GM18502 (cell line): ENCODE measurements around the gene GRM2.

Experiments
- ATAC-seq: cut with Tn5 transposase; IDR thresholded peaks from one replicate; pipeline ENCODE4 v1.9.1; 2021; ENCODE audit warnings: mild to moderate bottlenecking; ENCODE audit not compliant: unreplicated experiment, poor library complexity

The GRM2 gene

GRCh38 chr3:51679777-51680176 lies 27.1 kb upstream of the GRM2 start:
- ATAC-seq, result no peak

DNA sequence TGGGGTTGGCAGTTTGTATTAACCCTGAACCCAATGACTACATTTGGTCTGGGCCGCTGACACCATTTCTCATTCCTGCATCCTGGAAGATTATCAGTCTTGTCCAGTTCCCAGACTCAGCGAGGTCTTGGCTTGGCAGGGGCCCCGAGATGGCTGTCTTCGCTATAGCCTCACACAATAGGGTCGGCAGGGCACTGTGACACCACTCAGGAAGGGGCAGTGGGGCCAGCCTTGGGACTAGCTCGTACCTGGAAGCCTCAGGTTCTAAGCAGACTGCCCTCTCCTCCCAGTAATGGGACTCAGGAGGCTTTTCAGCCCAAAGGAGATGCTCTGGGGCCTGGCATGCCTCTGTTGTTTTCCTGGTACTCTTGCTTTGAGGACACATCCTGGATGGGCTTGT lies 26.7 kb upstream of the GRM2 start:
- ATAC-seq, result no peak

DNA sequence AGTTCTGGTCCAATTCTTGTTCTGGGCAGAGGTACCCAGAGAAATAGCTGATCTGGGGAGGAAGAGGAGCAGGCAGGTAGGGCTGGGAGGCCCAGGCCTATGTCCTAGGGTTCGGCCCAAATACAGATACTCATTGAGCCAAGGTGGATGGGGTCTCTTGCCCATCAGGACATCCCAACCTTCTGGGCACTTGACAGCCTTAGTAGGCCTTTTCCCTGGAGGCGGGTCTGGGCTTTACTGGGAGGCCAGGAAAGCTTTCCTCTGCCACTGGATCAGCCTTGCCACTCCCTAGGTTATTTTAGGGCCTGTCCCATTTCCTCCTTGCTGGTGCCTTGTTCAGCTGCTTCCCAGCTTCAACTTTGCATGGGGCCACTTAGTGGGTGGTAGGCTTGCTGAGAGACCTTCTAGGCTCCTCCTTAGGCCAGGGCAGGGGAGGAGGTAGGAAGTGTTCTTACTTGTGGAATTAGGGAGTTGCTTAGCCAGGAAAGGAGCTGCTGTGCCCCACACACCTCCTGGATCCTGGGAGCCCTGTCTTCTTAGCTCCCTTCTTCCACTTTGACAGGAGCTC lies 26.1 kb upstream of the GRM2 start:
- ATAC-seq, result no peak

DNA sequence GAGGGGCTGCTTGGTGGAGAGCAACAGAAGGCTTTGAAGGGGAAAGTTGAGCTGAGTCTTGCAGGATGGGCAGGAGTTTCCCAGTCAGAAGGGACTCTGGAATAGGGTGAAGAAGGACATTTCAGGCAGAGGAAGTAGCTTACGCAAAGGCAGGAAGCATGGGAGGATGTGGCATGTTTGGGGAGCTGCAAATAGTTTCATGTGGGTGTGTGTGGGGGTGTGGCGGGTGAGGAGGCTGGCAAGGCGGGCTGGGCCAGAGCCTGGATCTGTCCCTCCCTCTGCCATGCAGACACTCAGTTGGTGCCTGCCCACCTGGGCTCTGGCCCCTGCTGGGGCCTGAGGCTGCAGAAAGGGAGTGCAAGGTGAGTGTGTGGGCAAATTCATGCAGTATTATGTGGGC lies 25.4 kb upstream of the GRM2 start:
- ATAC-seq, result no peak

GRCh38 chr3:51682079-51682478 lies 24.8 kb upstream of the GRM2 start:
- ATAC-seq, result peak; percentile 81

GRCh38 chr3:51682526-51682925 lies 24.3 kb upstream of the GRM2 start:
- ATAC-seq, result no peak

- ATAC-seq, result no peak
Measured at GRCh38 chr3:51683566-51683965, 23.3 kb upstream of the GRM2 start.

GRCh38 chr3:51684971-51685751 lies 21.7 kb upstream of the GRM2 start:
- ATAC-seq, result no peak

DNA sequence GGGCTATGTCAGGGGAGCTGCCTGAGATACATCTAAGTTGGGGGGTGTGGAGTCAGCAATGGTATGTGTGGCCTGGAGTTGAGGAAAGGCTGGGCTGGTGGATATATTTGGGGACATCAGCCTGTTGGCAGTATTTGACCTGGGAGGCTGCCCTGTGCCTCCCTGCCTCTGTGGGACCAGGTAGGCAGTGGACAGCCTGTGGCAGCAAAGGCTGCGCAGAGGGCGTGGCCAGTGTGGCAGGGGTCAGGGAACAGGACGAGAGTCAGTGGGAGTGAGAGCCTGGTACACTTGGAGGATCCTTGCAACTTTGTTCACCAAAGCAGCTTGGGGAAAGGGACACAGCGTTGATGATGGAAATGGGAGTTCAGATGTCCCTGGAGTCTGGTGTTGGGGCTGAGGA lies 20.8 kb upstream of the GRM2 start:
- no peak for ATAC-seq

GRCh38 chr3:51686512-51687215 lies 20.2 kb upstream of the GRM2 start:
- peak; percentile 57 for ATAC-seq

- no peak for ATAC-seq
Measured at GRCh38 chr3:51687431-51688205, 19.2 kb upstream of the GRM2 start.

- no peak for ATAC-seq
Measured at GRCh38 chr3:51688206-51688600, 18.7 kb upstream of the GRM2 start.

- no peak for ATAC-seq
Measured at GRCh38 chr3:51691021-51691420, 15.8 kb upstream of the GRM2 start.

- ATAC-seq, result no peak
Measured at GRCh38 chr3:51691949-51692348, 14.9 kb upstream of the GRM2 start.

DNA sequence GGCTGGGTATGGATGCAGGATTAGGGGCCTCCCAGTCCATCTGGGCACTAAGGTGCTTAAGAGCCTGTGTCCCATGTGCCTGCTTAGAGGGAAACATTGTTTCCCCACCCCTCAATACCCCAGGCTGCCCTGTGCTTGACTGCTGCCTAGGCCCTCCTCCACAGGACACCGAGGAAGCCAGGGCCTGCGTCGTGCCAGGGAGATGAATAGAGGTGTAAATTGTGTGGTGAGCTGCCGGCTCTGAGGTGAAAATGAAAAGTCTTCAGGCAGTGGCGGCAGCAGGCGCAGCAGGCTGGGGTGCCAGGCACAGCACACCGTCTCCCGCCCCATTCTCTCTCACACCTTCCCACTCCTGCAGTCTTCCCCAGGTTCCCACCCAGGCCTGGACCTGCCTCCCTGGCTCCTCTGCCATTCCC lies 13.9 kb upstream of the GRM2 start:
- ATAC-seq, result no peak

- no peak for ATAC-seq
Measured at GRCh38 chr3:51696954-51697353, 9.9 kb upstream of the GRM2 start.

GRCh38 chr3:51698209-51698608 lies 8.7 kb upstream of the GRM2 start:
- no peak for ATAC-seq

DNA sequence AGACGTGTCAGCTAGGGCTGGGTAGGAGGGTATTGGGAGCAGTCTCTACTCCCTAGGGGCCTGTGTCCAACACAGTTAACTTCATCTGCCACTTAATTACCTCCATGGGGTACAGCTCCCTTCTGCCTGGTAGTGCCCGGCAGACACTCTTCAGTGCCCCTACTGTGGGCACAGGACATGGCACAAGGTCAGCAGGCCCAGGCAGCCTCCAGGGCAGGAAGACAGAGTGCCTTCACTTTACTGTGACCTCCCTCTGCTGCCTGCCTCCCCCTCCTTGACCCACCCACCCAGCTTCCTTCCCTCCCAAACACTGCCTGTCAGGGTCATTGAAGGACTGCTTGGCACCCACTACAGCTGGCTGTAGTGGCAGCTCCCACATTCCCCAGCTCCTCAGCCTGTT lies 6.5 kb upstream of the GRM2 start:
- ATAC-seq, result no peak

DNA sequence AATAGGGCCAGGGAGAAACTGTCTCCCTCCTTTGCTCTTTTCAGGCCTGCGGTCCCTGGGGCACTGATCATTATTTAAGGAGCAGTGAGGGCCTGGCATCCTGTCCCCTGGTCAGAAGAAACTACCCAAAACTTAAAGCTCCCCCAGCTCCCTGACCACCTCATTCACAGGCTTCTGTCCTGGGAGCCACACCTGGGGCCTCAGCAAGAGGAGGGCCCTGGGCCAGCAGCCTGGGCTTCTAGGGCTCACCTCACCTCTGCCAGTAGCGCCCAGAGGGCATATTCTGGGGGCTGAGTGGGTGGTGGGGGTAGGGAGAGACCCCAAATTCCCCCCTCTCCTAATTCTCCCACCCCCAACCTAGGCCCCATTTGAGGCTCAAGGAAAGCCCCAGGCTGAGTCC lies 4.7 kb upstream of the GRM2 start:
- no peak for ATAC-seq

GRCh38 chr3:51703068-51703760 lies 3.7 kb upstream of the GRM2 start:
- no peak for ATAC-seq
